ENCODE measurements around the gene NFATC1.
A peak's percentile ranks its signal among the peaks of the same experiment; 100 is the strongest.

Gene NFATC1

GRCh38 chr18:79452190-79452990, 56.7 kb downstream of the NFATC1 start:
- DNase-seq (no peak), ATAC-seq (no peak)
- H3K27me3 Mint-ChIP-seq = no peaks in the 10 kb centered on the region
- no peak overlapping the region for H3K4me3 Mint-ChIP-seq
- H3K27ac Mint-ChIP-seq = no peak overlapping the region
- no peaks in the 10 kb centered on the region for H3K9me3 Mint-ChIP-seq
- H3K36me3 Mint-ChIP-seq (ENCODE audit: low read depth) = peaks cover 37% of the 10 kb centered on the region
- H3K4me1 Mint-ChIP-seq = peaks cover 5% of the 10 kb centered on the region

GRCh38 chr18:79452991-79453645, 57.4 kb downstream of the NFATC1 start:
- Mint-ChIP-seq H3K27me3 (no peaks in the 10 kb centered on the region), H3K4me1 (peaks cover 6% of the 10 kb centered on the region), H3K9me3 (no peaks in the 10 kb centered on the region), H3K4me3 (no peak overlapping the region), H3K36me3 (ENCODE audit: low read depth) (peaks cover 37% of the 10 kb centered on the region), H3K27ac (no peak overlapping the region)
- DNase-seq = no peak
- no peak for ATAC-seq

GRCh38 chr18:79453816-79454735, 58.3 kb downstream of the NFATC1 start:
- Mint-ChIP-seq H3K9me3 (no peaks in the 10 kb centered on the region), H3K36me3 (ENCODE audit: low read depth) (peaks cover 34% of the 10 kb centered on the region), H3K27ac (no peak overlapping the region), H3K4me1 (peaks cover 6% of the 10 kb centered on the region), H3K27me3 (no peaks in the 10 kb centered on the region), H3K4me3 (no peak overlapping the region)
- DNase-seq = no peak
- ATAC-seq = no peak

GRCh38 chr18:79455261-79455660, 59.5 kb downstream of the NFATC1 start:
- H3K4me1 Mint-ChIP-seq = peaks cover 18% of the 10 kb centered on the region
- peaks cover 35% of the 10 kb centered on the region for H3K36me3 Mint-ChIP-seq (ENCODE audit: low read depth)
- no peak overlapping the region for H3K4me3 Mint-ChIP-seq
- no peaks in the 10 kb centered on the region for H3K27me3 Mint-ChIP-seq
- no peaks in the 10 kb centered on the region for H3K9me3 Mint-ChIP-seq
- no peak overlapping the region for H3K27ac Mint-ChIP-seq
- no peak for DNase-seq
- ATAC-seq = no peak

GRCh38 chr18:79456105-79456980, 60.6 kb downstream of the NFATC1 start:
- peak overlapping the region; percentile 54 for H3K27ac Mint-ChIP-seq

GRCh38 chr18:79457239-79457638, 61.5 kb downstream of the NFATC1 start:
- peak overlapping the region; percentile 54 for H3K27ac Mint-ChIP-seq
- H3K9me3 Mint-ChIP-seq = no peaks in the 10 kb centered on the region
- peaks cover 22% of the 10 kb centered on the region for H3K4me1 Mint-ChIP-seq
- ATAC-seq (no peak), DNase-seq (no peak)
- no peak overlapping the region for H3K4me3 Mint-ChIP-seq
- peaks cover 34% of the 10 kb centered on the region for H3K36me3 Mint-ChIP-seq (ENCODE audit: low read depth)
- no peaks in the 10 kb centered on the region for H3K27me3 Mint-ChIP-seq

More at GRCh38 chr18:79456105-79456980, 60.6 kb downstream of the NFATC1 start:
- Mint-ChIP-seq H3K4me3 (no peak overlapping the region), H3K36me3 (ENCODE audit: low read depth) (peaks cover 30% of the 10 kb centered on the region), H3K9me3 (no peaks in the 10 kb centered on the region), H3K27me3 (no peaks in the 10 kb centered on the region), H3K4me1 (peaks cover 22% of the 10 kb centered on the region)
- ATAC-seq (no peak), DNase-seq (no peak)

GRCh38 chr18:79457652-79458051, 61.9 kb downstream of the NFATC1 start:
- Mint-ChIP-seq H3K36me3 (ENCODE audit: low read depth) (peaks cover 37% of the 10 kb centered on the region), H3K4me1 (peaks cover 22% of the 10 kb centered on the region), H3K9me3 (no peaks in the 10 kb centered on the region), H3K4me3 (no peak overlapping the region), H3K27ac (no peak overlapping the region), H3K27me3 (no peaks in the 10 kb centered on the region)
- ATAC-seq (no peak), DNase-seq (no peak)

GRCh38 chr18:79458131-79458838, 62.6 kb downstream of the NFATC1 start:
- DNase-seq = no peak
- H3K36me3 Mint-ChIP-seq (ENCODE audit: low read depth) = peaks cover 35% of the 10 kb centered on the region
- no peaks in the 10 kb centered on the region for H3K27me3 Mint-ChIP-seq
- H3K9me3 Mint-ChIP-seq = no peaks in the 10 kb centered on the region
- no peak overlapping the region for H3K27ac Mint-ChIP-seq
- peaks cover 22% of the 10 kb centered on the region for H3K4me1 Mint-ChIP-seq
- H3K4me3 Mint-ChIP-seq = no peak overlapping the region
- ATAC-seq = no peak

GRCh38 chr18:79458917-79459803, 63.4 kb downstream of the NFATC1 start:
- DNase-seq (no peak), ATAC-seq (no peak)
- H3K36me3 Mint-ChIP-seq (ENCODE audit: low read depth) = peaks cover 35% of the 10 kb centered on the region
- H3K27ac Mint-ChIP-seq = peak overlapping the region; percentile 90
- peaks cover 25% of the 10 kb centered on the region for H3K4me1 Mint-ChIP-seq
- no peaks in the 10 kb centered on the region for H3K9me3 Mint-ChIP-seq
- no peaks in the 10 kb centered on the region for H3K27me3 Mint-ChIP-seq
- H3K4me3 Mint-ChIP-seq = no peak overlapping the region

GRCh38 chr18:79459946-79460480, 64.3 kb downstream of the NFATC1 start:
- no peaks in the 10 kb centered on the region for H3K9me3 Mint-ChIP-seq
- H3K27me3 Mint-ChIP-seq = no peaks in the 10 kb centered on the region
- DNase-seq = no peak
- ATAC-seq = no peak
- H3K4me3 Mint-ChIP-seq = peak overlapping the region; percentile 32
- H3K4me1 Mint-ChIP-seq = peaks cover 27% of the 10 kb centered on the region
- H3K36me3 Mint-ChIP-seq (ENCODE audit: low read depth) = peaks cover 35% of the 10 kb centered on the region
- H3K27ac Mint-ChIP-seq = peak overlapping the region; percentile 90

GRCh38 chr18:79460481-79461300, 65.0 kb downstream of the NFATC1 start:
- H3K27me3 Mint-ChIP-seq = no peaks in the 10 kb centered on the region
- H3K9me3 Mint-ChIP-seq = no peaks in the 10 kb centered on the region
- peaks cover 34% of the 10 kb centered on the region for H3K36me3 Mint-ChIP-seq (ENCODE audit: low read depth)
- DNase-seq (no peak), ATAC-seq (no peak)
- H3K4me1 Mint-ChIP-seq = peaks cover 31% of the 10 kb centered on the region
- peak overlapping the region; percentile 90 for H3K27ac Mint-ChIP-seq
- peak overlapping the region; percentile 32 for H3K4me3 Mint-ChIP-seq

GRCh38 chr18:79461627-79462026, 65.9 kb downstream of the NFATC1 start:
- H3K4me1 Mint-ChIP-seq = peaks cover 33% of the 10 kb centered on the region
- peak overlapping the region; percentile 46 for H3K27ac Mint-ChIP-seq

More at GRCh38 chr18:79461627-79462026, 65.9 kb downstream of the NFATC1 start:
- Mint-ChIP-seq H3K9me3 (no peaks in the 10 kb centered on the region), H3K4me3 (no peak overlapping the region), H3K36me3 (ENCODE audit: low read depth) (peaks cover 39% of the 10 kb centered on the region), H3K27me3 (no peaks in the 10 kb centered on the region)
- no peak for DNase-seq
- ATAC-seq = no peak
